Duodenal mucosa (tissue), 2 donors: ENCODE data around the gene CCDC74A.
"Not testable (repeated sequence)": the region's sequence is repeated elsewhere in the genome, so short reads cannot be mapped to it uniquely, and the experiment has no call there.

ENCODE experiments used
- H3K27ac ChIP-seq: one replicate; pipeline ENCODE4 v1.7.0; 2013; ENCODE audit warnings: low read depth, low read length
- H3K27me3 ChIP-seq, 2 donors: one replicate each; pipeline ENCODE4 v1.7.0; 2013; ENCODE audit warnings: low read length in 2 of 2, control low read depth in 1 of 2; ENCODE audit not compliant: insufficient read depth in 2 of 2, control insufficient read depth in 1 of 2
- H3K36me3 ChIP-seq, 2 donors: one replicate each; pipeline ENCODE4 v1.7.0; 2013; ENCODE audit warnings: low read length in 2 of 2, control low read depth in 1 of 2; ENCODE audit not compliant: insufficient read depth in 2 of 2, control insufficient read depth in 1 of 2
- H3K4me1 ChIP-seq, 2 donors: one replicate each; pipeline ENCODE4 v1.7.0; 2013; ENCODE audit warnings: low read length in 2 of 2, control low read depth in 1 of 2; ENCODE audit not compliant: insufficient read depth in 2 of 2, control insufficient read depth in 1 of 2
- H3K4me3 ChIP-seq, 2 donors: one replicate each; pipeline ENCODE4 v1.7.0; 2013; ENCODE audit warnings: low read length in 2 of 2, low read depth in 1 of 2
- H3K9ac ChIP-seq, 2 donors: one replicate each; pipeline ENCODE4 v1.7.0; 2013; ENCODE audit warnings: low read length in 2 of 2, low read depth in 1 of 2
- H3K9me3 ChIP-seq, 2 donors: one replicate each; pipeline ENCODE4 v1.7.0; 2013; ENCODE audit warnings: low read length in 2 of 2, control low read depth in 1 of 2; ENCODE audit not compliant: control insufficient read depth in 1 of 2

Gene CCDC74A

DNA sequence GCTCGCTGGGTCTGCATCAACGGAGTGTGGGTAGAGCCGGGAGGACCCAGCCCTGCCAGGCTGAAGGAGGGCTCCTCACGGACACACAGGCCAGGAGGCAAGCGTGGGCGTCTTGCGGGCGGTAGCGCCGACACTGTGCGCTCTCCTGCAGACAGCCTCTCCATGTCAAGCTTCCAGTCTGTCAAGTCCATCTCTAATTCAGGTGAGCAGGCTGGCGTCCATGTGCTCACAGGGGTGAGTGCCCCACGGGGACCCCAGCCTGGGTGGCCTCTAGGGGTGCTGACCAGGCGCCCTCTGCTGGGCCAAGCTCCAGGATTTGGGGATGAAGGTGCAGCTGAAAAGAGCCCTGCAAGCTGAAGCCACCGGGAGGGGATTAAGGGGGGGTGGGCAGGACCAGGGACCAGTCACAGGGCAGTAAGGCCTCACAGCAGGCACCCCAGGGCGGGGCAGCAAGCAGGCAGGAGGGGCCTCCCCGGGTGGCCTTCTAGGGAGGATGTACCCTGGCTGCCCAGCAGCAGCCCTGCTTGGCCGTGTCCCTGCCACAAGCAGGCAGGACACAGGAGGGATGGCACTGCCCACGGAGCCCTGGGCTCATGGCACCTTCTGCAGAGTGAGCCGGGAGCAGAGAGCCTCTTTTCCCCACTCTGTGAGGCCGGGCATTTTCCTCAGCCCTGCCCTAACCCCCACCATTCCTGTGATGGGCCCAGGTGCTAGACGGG is 3.1 kb downstream of the CCDC74A start:
- not testable (repeated sequence) for H3K27me3 ChIP-seq, H3K27ac ChIP-seq, H3K9me3 ChIP-seq, H3K4me1 ChIP-seq, H3K9ac ChIP-seq, H3K4me3 ChIP-seq, H3K36me3 ChIP-seq

DNA sequence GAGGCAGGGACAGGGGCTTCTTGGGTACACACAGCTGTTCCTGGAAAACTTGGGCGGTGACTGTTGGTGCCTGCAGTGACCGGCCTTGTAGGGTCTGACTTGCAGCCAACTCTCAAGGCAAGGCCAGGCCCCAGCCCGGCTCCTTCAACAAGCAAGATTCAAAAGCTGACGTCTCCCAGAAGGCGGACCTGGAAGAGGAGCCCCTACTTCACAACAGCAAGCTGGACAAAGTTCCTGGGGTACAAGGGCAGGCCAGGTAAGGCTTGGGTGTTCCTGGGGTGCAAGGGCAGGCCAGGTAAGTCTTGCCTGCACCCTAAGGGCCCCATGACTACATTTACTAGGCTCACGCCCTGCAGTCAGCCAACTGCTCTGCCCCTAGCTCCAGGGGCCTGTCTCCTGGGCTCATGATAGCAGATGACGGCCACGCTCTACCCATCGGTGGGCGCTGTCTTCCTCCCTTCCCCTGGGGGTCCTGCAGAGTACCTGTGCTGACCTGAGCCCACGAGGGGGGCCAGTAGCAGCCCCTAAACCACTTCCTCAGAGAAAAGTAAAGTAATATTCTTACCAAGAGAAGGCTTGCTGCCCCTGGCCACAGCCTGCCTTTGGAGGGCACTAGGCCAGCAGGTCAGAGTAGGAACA is 4.0 kb downstream of the CCDC74A start:
- not testable (repeated sequence) for H3K36me3 ChIP-seq, H3K27ac ChIP-seq, H3K4me3 ChIP-seq, H3K9me3 ChIP-seq, H3K27me3 ChIP-seq, H3K9ac ChIP-seq, H3K4me1 ChIP-seq

DNA sequence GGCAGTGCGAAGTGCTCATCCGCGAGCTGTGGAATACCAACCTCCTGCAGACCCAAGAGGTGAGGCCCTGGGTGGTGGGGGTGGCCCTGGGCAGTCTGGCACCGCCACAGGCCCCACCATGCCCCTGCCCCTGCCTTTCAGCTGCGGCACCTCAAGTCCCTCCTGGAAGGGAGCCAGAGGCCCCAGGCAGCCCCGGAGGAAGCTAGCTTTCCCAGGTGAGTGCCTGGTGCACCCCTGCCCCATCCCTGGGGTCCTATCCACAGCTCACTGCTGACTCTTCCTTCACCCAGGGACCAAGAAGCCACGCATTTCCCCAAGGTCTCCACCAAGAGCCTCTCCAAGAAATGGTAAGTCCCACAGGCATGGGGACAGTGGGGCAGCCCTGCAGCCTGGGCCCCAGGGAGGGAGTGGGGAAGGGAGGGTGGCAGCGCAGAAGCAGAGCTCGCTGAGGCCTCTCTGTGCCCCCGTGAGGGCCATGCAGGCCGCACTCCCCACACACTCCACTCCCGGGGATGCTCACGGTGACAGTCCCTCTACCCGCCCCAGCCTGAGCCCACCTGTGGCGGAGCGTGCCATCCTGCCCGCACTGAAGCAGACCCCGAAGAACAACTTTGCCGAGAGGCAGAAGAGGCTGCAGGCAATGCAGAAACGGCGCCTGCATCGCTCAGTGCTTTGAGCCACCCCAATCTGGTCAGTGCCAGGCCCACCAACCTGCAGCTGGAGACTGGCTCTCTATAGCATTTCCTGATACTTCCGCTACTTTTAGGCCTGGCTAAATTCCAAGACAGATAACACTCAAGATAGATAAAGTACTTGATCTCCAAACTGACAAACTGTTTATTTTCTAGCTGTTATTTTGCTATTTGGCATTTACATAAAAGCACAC is 5.3 kb downstream of the CCDC74A start:
- not testable (repeated sequence) for H3K9me3 ChIP-seq, H3K27me3 ChIP-seq, H3K4me3 ChIP-seq, H3K9ac ChIP-seq, H3K36me3 ChIP-seq, H3K4me1 ChIP-seq, H3K27ac ChIP-seq

DNA sequence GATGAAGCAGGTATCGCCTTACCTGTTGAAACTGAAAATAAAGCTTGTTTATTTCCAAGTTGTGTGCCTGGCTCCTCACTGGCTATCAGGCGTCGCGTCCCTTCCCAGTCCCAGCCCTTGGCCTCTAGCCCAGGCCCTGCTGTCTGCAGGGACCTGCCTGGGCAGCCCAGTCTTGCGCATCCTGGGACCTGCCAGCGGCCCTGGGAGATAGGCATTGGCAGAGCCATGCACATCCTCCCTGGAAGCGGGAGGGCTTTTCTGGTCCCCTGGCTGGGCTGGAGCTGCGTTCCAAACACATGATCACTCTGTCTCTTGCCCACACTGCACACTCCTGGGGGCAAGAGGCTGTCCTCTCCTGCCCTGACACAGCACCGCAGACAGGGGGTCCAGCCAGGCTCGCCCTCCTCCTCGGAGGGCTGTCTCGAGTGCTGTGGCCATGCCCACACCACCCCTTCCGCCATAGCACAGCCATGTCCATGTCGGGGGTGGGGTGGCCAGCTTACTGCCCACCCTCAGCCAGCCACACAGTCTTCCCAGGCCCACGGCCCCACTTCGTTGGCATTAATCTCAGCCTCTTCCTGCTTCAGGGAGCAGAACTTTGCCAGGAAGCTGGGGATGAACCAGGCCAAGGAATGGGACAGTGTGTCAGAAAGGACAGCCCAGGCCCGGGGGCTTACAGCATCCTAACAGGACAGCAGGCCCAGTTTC is 6.1 kb downstream of the CCDC74A start:
- H3K27ac ChIP-seq, H3K36me3 ChIP-seq, H3K4me3 ChIP-seq, H3K27me3 ChIP-seq, H3K4me1 ChIP-seq, H3K9ac ChIP-seq, H3K9me3 ChIP-seq: not testable (repeated sequence)

DNA sequence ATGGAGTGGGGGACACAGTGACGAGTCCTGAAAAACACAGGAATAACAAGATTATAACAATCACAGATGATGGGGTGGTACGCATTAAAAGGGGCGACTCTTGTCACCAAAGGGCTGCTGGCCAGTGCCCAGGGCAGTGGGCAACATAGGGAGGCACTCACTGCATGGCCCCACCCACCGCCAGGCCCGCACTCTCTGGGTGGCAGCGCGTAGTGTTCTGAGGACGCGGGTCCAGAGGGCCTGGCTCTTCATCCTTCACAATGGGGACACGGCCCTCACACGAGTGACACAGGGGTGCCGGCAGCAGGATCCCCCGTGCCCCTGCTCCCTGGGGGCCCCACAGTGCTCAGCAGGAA is 6.6 kb downstream of the CCDC74A start:
- not testable (repeated sequence) for H3K27me3 ChIP-seq, H3K27ac ChIP-seq, H3K4me1 ChIP-seq, H3K4me3 ChIP-seq, H3K9me3 ChIP-seq, H3K36me3 ChIP-seq, H3K9ac ChIP-seq

DNA sequence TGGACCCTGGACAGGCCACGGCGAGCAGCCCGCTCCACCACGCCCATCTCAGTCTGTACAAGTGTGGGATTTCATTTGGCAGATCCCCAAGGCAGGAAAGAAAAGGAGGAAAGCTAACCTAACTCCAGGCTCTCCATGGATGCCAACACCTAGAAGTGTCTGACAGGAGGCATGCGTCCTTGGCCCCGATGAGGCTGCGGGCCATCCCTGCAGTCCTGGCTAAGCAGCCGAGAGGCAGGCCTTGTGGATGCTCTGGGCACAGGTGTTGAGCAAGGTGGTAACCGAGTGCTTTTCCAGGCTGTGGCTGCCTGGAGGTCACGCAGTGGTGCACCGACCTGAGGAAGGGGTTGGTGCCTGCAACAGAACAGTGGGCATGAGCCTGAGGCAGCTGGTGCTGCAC is 7.3 kb downstream of the CCDC74A start:
- H3K27me3 ChIP-seq, H3K36me3 ChIP-seq, H3K9me3 ChIP-seq, H3K4me1 ChIP-seq, H3K4me3 ChIP-seq, H3K9ac ChIP-seq, H3K27ac ChIP-seq: not testable (repeated sequence)

DNA sequence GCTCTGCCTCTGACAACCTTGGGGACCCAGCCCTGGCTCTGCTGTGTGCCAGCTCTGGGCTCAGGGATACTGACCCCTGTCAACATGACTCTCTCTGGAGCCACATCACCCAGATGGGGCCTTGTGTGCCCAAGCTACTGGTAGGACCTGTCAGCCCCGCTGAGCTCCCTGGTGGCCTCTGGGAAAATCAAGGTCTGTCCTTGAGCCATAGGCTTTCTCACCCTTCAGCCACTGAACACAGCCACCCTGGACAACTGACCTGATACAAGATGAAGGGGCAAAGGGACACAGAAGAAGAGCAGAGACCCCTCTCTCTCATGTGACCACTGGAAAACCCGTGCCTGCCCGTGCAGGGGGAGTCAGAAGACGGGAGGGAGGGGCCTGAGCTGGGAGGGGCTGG is 7.8 kb downstream of the CCDC74A start:
- H3K9ac ChIP-seq = no peak overlapping the region
- H3K36me3 ChIP-seq = no peaks in the 10 kb centered on the region
- no peak overlapping the region for H3K27ac ChIP-seq
- no peak overlapping the region for H3K4me3 ChIP-seq
- no peaks in the 10 kb centered on the region for H3K27me3 ChIP-seq
- no peaks in the 10 kb centered on the region for H3K4me1 ChIP-seq
- no peaks in the 10 kb centered on the region for H3K9me3 ChIP-seq

DNA sequence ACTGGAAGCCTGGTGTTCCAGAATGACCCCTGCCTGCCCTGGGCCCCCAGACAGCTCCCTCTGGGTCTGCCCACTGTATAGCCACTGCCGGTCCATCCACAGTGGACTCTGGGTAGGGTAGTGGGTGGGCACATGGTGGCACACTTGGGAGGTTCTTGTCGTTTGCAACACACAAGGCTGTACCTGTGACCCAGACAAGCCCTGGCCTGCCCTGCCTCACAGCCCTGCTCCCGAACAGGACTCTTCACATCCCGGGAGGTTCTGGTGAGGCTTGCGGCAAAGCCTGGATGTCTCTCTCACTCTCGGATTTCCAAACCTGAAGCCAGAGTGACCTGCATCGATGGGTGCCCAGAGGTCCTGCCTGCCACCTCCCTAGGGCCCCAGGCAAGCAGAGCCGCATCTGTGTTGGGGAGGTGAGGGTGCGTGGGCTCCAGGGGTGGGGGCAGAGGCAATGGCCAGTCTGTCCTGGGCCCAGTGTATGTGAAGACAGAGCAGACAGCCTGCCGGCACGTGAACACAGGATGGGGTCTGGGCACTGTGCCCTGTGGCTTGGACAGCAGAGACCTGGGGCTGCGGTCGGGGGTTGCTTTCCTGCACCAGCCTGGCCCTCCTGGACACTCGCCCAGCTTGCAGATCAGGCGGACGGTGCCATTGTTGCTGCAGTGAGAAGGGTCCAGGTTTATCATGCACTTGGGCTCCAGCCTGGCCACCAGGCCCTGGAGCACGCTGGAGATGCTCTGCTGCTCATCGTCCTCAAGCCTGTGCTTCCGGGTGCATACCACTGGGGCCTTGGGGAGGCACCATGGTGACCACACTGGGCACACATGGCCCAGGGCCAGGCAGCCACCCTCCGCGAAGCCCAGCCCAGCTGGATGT is 8.5 kb downstream of the CCDC74A start:
- H3K9ac ChIP-seq, H3K27me3 ChIP-seq, H3K9me3 ChIP-seq, H3K4me1 ChIP-seq, H3K36me3 ChIP-seq, H3K4me3 ChIP-seq, H3K27ac ChIP-seq: not testable (repeated sequence)

DNA sequence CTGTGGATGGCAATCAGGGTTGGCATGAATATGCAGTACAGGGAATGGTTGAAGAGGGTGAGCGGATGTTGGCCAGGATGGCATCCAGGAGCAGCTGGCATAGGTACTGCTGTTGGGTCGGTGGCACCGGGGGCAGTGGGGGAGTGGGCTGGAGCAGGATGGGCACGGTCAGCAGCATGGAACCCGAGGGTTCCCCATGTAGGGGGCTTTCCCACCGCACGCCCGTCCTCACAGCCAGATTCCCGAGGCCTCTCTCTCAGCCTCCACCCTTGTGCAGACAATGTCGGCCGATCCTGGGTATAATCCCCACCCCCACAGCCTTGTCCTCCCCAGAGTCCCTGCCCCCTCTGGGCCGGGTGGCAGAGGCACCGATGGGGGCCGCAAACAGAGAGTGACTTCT is 9.2 kb downstream of the CCDC74A start:
- not testable (repeated sequence) for H3K4me3 ChIP-seq, H3K9me3 ChIP-seq, H3K9ac ChIP-seq, H3K36me3 ChIP-seq, H3K27me3 ChIP-seq, H3K4me1 ChIP-seq, H3K27ac ChIP-seq
